BJ (cell line): ENCODE measurements around the gene ANAPC2. TPM values are rescaled to one million over a fixed set of nuclear protein-coding genes. Genes with fewer than 3 reads are reported as not detected.

Experiments used
- CTCF ChIA-PET: fragments of 350-600 bp; formaldehyde crosslinking; extraction: SDS; loops from one replicate; lab custom pipeline; 2021; ENCODE audit warnings: antibody characterized with exemption, inconsistent platforms; lab: Yijun Ruan, JAX
- POLR2A ChIA-PET: fragments of 300-600 bp; sonication (Branson Sonifier 250); formaldehyde crosslinking; extraction: SDS; loops from one replicate; lab custom pipeline; 2021; ENCODE audit warnings: antibody characterized with exemption; lab: Charles Lee
- DNase-seq: peaks from one replicate; pipeline ENCODE4 v3.0.0-alpha.2; 2011; ENCODE audit warnings: low read depth
- H3K27me3 ChIP-seq: 2 replicates; pipeline ENCODE4 v1.6.0; 2011; ENCODE audit warnings: low read length; ENCODE audit not compliant: control insufficient read depth, insufficient read depth
- H3K36me3 ChIP-seq: 2 replicates; pipeline ENCODE4 v1.5.1; 2011; ENCODE audit warnings: low read length; ENCODE audit not compliant: control insufficient read depth, insufficient read depth
- H3K4me3 ChIP-seq: 2 replicates; pipeline ENCODE4 v1.5.1; 2011; ENCODE audit warnings: low read depth, mild to moderate bottlenecking, control low read depth, low read length
- CTCF ChIP-seq: IDR thresholded peaks from 2 replicates; pipeline ENCODE4 v1.5.1; 2011; ENCODE audit warnings: low read depth, mild to moderate bottlenecking, control low read depth, inconsistent platforms, low read length, moderate library complexity; ENCODE audit not compliant: insufficient read depth
- polyA plus RNA-seq: library from polyadenylated mRNA; depleted of rRNA; stranded (reverse); fragments of >200 nt; gene quantifications from 2 replicates; pipeline ENCODE4 v1.2.3, GENCODE V29; 2011

ANAPC2 gene
- polyA plus RNA-seq, 1 experiment: 25.5 TPM

GRCh38 chr9:137180491-137180890 lies 7.9 kb downstream of the ANAPC2 start:
- no peak for TF ChIP-seq CTCF
- POLR2A ChIA-PET: interaction anchor here (0.6 kb wide), 1 partner anchor 10 kb away, joined by 3 read pairs; no protein-coding TSS in a partner anchor

GRCh38 chr9:137179761-137180160 lies 8.6 kb downstream of the ANAPC2 start:
- Histone ChIP-seq H3K4me3 (no peak overlapping the region), H3K27me3 (no peaks in the 10 kb centered on the region), H3K36me3 (peaks cover 32% of the 10 kb centered on the region)
- POLR2A ChIA-PET: interaction anchor here (0.6 kb wide), 1 partner anchor 9 kb away, joined by 3 read pairs; no protein-coding TSS in a partner anchor
- no peak for TF ChIP-seq CTCF
- CTCF ChIA-PET: no interaction called here
- no peak for DNase-seq

More at GRCh38 chr9:137180491-137180890, 7.9 kb downstream of the ANAPC2 start:
- no peak overlapping the region for H3K4me3 ChIP-seq
- no peaks in the 10 kb centered on the region for H3K27me3 ChIP-seq
- no peak for DNase-seq
- CTCF ChIA-PET: interaction anchor here (1.1 kb wide), 1 partner anchor 47 kb away, joined by 4 read pairs; the partner anchor contains the start of gene RNF224
- H3K36me3 ChIP-seq: peaks cover 35% of the 10 kb centered on the region

GRCh38 chr9:137178939-137179630 lies 9.3 kb downstream of the ANAPC2 start:
- CTCF ChIA-PET: interaction anchor here (1.2 kb wide), 1 partner anchor 24 kb away, joined by 3 read pairs; no protein-coding TSS in a partner anchor
- no peak for TF ChIP-seq CTCF
- POLR2A ChIA-PET: no interaction called here
- DNase-seq: no peak
- Histone ChIP-seq H3K4me3 (no peak overlapping the region), H3K36me3 (peaks cover 27% of the 10 kb centered on the region), H3K27me3 (no peaks in the 10 kb centered on the region)

- H3K36me3 ChIP-seq: peaks cover 24% of the 10 kb centered on the region
- ChIA-PET CTCF (interaction anchor here (1.2 kb wide), 1 partner anchor 25 kb away, joined by 3 read pairs; no protein-coding TSS in a partner anchor), POLR2A (no interaction called here)
- DNase-seq: no peak
- no peak overlapping the region for H3K4me3 ChIP-seq
- no peaks in the 10 kb centered on the region for H3K27me3 ChIP-seq
- no peak for TF ChIP-seq CTCF
These were observed 10.0 kb downstream of the ANAPC2 start for GRCh38 chr9:137178201-137178938.
